H1 (cell line): ENCODE results near the gene EPB41L1. TPM values are rescaled to one million over a fixed set of nuclear protein-coding genes. Genes with fewer than 3 reads are reported as not detected.

Experiments used
- ASH2L ChIP-seq: fragments of 200-600, 300-600 bp; sonication (generic); IDR thresholded peaks from one replicate; pipeline ENCODE4 v1.7.1; 2017; ENCODE audit warnings: low read length
- BACH1 ChIP-seq: IDR thresholded peaks from 2 replicates; pipeline ENCODE4 v1.6.1; 2012; ENCODE audit warnings: low read length, improper control_type of control experiment
- BCL11A ChIP-seq, 2 experiments: IDR thresholded peaks; one replicate each; pipeline ENCODE4 v1.6.1; 2011; ENCODE audit warnings: low read depth in 2 of 2, low read length in 2 of 2, mild to moderate bottlenecking in 2 of 2
- CREB1 ChIP-seq: IDR thresholded peaks from 2 replicates; pipeline ENCODE4 v1.6.1; 2012; ENCODE audit warnings: inconsistent platforms
- EZH2 ChIP-seq: fragments of 200-600 bp; sonication (generic); IDR thresholded peaks from 2 replicates; pipeline ENCODE4 v1.7.1; 2012; ENCODE audit warnings: low read depth, mild to moderate bottlenecking, moderate library complexity, low read length, inconsistent platforms; ENCODE audit not compliant: severe bottlenecking
- FOSL1 ChIP-seq: IDR thresholded peaks from 2 replicates; pipeline ENCODE4 v1.6.1; 2011; ENCODE audit warnings: mild to moderate bottlenecking, low read depth, low read length, moderate library complexity; ENCODE audit not compliant: insufficient read depth
- GABPA ChIP-seq: IDR thresholded peaks from 2 replicates; pipeline ENCODE4 v1.6.1; 2011; ENCODE audit warnings: mild to moderate bottlenecking, low read length, moderate library complexity, borderline replicate concordance; ENCODE audit not compliant: insufficient read depth
- JUN ChIP-seq: IDR thresholded peaks from 2 replicates; pipeline ENCODE4 v1.6.1; 2011; ENCODE audit warnings: low read depth, mild to moderate bottlenecking, improper control_type of control experiment, low read length
- KDM1A ChIP-seq: fragments of 200-600, 300-600 bp; sonication (generic); IDR thresholded peaks from 2 replicates; pipeline ENCODE4 v1.7.1; 2016; ENCODE audit warnings: mild to moderate bottlenecking, low read length, borderline replicate concordance
- KDM5A ChIP-seq: fragments of 200-600 bp; IDR thresholded peaks from 2 replicates; pipeline ENCODE4 v1.7.1; 2012; ENCODE audit warnings: mild to moderate bottlenecking, low read length, inconsistent platforms, mixed read lengths
- MAFK ChIP-seq: IDR thresholded peaks from 2 replicates; pipeline ENCODE4 v1.6.1; 2012; ENCODE audit warnings: low read depth, mild to moderate bottlenecking, improper control_type of control experiment, low read length
- NANOG ChIP-seq: IDR thresholded peaks from 2 replicates; pipeline ENCODE4 v1.6.1; 2011; ENCODE audit warnings: low read length, low read depth, mild to moderate bottlenecking, inconsistent platforms; ENCODE audit not compliant: insufficient read depth, poor library complexity, severe bottlenecking
- POLR2A ChIP-seq, 2 experiments: IDR thresholded peaks; 1 replicate in 1 of 2; 2 replicates in 1 of 2; pipeline ENCODE4 v1.6.1; 2011; ENCODE audit warnings: low read depth in 2 of 2, low read length in 2 of 2, mild to moderate bottlenecking in 2 of 2; ENCODE audit errors: control extremely low read depth in 1 of 2
- RFX5 ChIP-seq: IDR thresholded peaks from 2 replicates; pipeline ENCODE4 v1.6.1; 2011; ENCODE audit warnings: low read depth, low read length, improper control_type of control experiment, borderline replicate concordance
- SAP30 ChIP-seq: fragments of 300-600 bp; sonication (generic); IDR thresholded peaks from 2 replicates; pipeline ENCODE4 v1.7.1; 2012; ENCODE audit warnings: low read length, moderate library complexity, mild to moderate bottlenecking, inconsistent platforms; ENCODE audit not compliant: insufficient read depth, insufficient replicate concordance
- SP1 ChIP-seq: IDR thresholded peaks from 2 replicates; pipeline ENCODE4 v1.6.1; 2011; ENCODE audit warnings: low read depth, low read length
- TAF1 ChIP-seq: IDR thresholded peaks from 2 replicates; pipeline ENCODE4 v1.6.1; 2011; ENCODE audit warnings: mild to moderate bottlenecking, low read depth, low read length
- TCF12 ChIP-seq: IDR thresholded peaks from 2 replicates; pipeline ENCODE4 v1.6.1; 2011; ENCODE audit warnings: low read depth, mild to moderate bottlenecking, low read length
- polyA plus RNA-seq, 7 experiments: library from polyadenylated mRNA; depleted of rRNA in 3 of 7; stranded (reverse) in 5 of 7; unstranded in 2 of 7; fragments of >200 nt in 5 of 7; fragments of 200-250 nt in 2 of 7; gene quantifications; 1 replicate in 5 of 7; 2 replicates in 1 of 7; 4 replicates in 1 of 7; pipeline versions ENCODE4 v1.2.1 to v1.2.3, GENCODE V29; 2011 to 2013; ENCODE audit warnings: missing spikeins in 2 of 7, mixed read lengths in 2 of 7
- total RNA-seq: library from RNA; stranded (reverse); fragmentation: NEBNext Ultra II Directional; extraction: Animal tissue kit (Norgen Biotek cat#: 25700); gene quantifications from 2 replicates; pipeline ENCODE4 v1.2.1, GENCODE V29; 2021
- TF ChIP-seq, protein P1 (sequence below): IDR thresholded peaks from 2 replicates; pipeline ENCODE4 v1.6.1; 2011; ENCODE audit warnings: low read depth, mild to moderate bottlenecking, low read length; ENCODE audit not compliant: insufficient read depth

The EPB41L1 gene
- total and polyA plus RNA-seq, 2 of the 8 experiments (the other 6 are each of a cell fraction or from before 2014, with no cell fraction given), result 14.8 to 36.0 TPM

GRCh38 chr20:36235892-36236785, 81.6 kb downstream of the EPB41L1 start, which contains the start of gene AAR2 (continued):
- TF ChIP-seq TCF12 (no peak), EZH2 (no peak), TAF1 (peak; percentile 98), ASH2L (peak; percentile 89), CREB1 (peak; percentile 77), POLR2A (IDR thresholded peaks at IDR 0.05; ENCODE audit: control extremely low read depth in 1 of 2, low read depth in 2 of 2, low read length in 2 of 2) (peak; percentile 83 to 93), BACH1 (0 out of 2 replicates have a peak, but pooled peaks have one; percentile 23), MAFK (no peak), BCL11A (IDR thresholded peaks at IDR 0.05; ENCODE audit: low read depth in 2 of 2, low read length in 2 of 2) (no peak), KDM5A (peak; percentile 78; the same call in 1 of the 2 replicates), NANOG (no peak), KDM1A (no peak), RFX5 (no peak), SAP30 (no peak), GABPA (peak; percentile 99), JUN (no peak), FOSL1 (no peak), SP1 (peak; percentile 71)
- TF ChIP-seq, protein P1, sequence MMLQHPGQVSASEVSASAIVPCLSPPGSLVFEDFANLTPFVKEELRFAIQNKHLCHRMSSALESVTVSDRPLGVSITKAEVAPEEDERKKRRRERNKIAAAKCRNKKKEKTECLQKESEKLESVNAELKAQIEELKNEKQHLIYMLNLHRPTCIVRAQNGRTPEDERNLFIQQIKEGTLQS, result no peak
